Activated naive CD8-positive, alpha-beta T cell treated with anti-CD3 and anti-CD28 coated beads for 36 hours (primary cell): ENCODE measurements around the gene TNIP3. TPM values are rescaled to one million over a fixed set of nuclear protein-coding genes. Genes with fewer than 3 reads are reported as not detected.

Experiments
- DNase-seq: peaks from one replicate; pipeline ENCODE4 v3.0.0; 2021
- H3K27ac Mint-ChIP-seq: one replicate; pipeline ENCODE4 v1.8.0; 2022; ENCODE audit warnings: mild to moderate bottlenecking, moderate library complexity, mixed read lengths
- H3K27me3 Mint-ChIP-seq: one replicate; pipeline ENCODE4 v1.8.0; 2022; ENCODE audit warnings: mild to moderate bottlenecking, mixed read lengths
- H3K36me3 Mint-ChIP-seq: one replicate; pipeline ENCODE4 v1.8.0; 2021; ENCODE audit warnings: mild to moderate bottlenecking, mixed read lengths
- H3K4me1 Mint-ChIP-seq: one replicate; pipeline ENCODE4 v1.8.0; 2021; ENCODE audit warnings: mixed read lengths
- H3K4me3 Mint-ChIP-seq: one replicate; pipeline ENCODE4 v1.8.0; 2022; ENCODE audit warnings: mild to moderate bottlenecking, moderate library complexity, mixed read lengths
- H3K9me3 Mint-ChIP-seq: one replicate; pipeline ENCODE4 v1.8.0; 2022; ENCODE audit warnings: mixed read lengths
- total RNA-seq, 2 experiments: library from RNA; stranded (reverse); gene quantifications; one replicate each; pipeline ENCODE4 v1.2.3, GENCODE V29; 2021

TNIP3 gene
- total RNA-seq, 2 experiments from 2014 or later = 3.3 TPM

DNA sequence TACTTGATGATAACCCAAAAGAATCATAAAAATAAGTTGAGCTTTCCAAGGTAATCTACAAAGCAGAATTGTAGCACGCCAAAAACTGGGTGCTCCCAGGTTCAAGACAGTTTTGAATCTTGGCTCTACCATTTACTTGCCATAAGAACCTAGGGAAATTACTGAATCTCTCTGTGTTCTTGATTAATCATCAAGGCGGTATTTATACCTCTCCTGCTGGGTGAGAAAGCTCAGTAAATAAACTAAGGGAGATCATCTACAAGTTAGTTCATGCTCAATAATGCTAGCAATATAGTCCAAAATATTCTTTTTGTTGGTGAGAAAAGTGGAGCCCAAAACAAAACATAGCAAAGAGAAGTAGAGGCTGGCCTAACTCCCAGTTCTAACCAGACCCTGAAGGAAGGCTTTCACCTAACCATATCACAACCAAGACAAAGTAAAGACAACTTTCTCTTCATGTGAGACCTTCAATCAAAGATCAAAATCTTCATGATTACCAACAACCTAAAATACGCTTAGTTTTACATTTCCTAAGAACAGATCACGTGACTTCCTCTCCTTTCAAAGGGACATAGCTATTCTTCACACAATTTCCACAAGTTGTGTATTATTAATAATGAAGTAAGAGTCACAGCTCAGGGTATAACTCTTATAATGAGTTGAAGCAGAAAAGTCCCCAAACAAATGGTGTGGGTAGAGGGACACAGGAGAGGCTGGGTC, 34.4 kb downstream of the TNIP3 start:
- peaks cover 6% of the 10 kb centered on the region for H3K36me3 Mint-ChIP-seq
- H3K27ac Mint-ChIP-seq = peak overlapping the region; percentile 4
- no peaks in the 10 kb centered on the region for H3K27me3 Mint-ChIP-seq
- peaks cover 4% of the 10 kb centered on the region for H3K9me3 Mint-ChIP-seq
- DNase-seq = no peak
- H3K4me1 Mint-ChIP-seq = peaks cover 29% of the 10 kb centered on the region
- H3K4me3 Mint-ChIP-seq = no peak overlapping the region

DNA sequence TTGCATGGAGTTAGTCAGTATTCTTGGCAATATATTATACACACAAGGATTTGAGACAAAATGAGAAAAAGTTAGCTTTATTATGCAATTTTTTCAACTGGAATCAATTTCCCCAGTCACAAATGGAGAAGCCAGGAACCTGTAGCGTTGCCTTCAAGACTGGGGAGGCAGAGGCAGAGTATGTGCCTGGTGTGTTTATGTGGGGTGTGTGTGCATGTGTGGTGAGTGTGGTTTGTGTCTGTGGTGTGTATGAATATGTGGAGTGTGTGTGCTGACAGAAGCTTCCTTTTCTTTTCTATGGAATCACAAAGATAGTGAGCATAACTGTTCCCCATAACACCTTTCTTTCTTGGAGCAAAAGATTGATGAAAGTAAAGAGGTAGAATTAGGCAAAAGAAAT, 37.0 kb downstream of the TNIP3 start:
- Mint-ChIP-seq H3K36me3 (peaks cover 6% of the 10 kb centered on the region), H3K4me3 (no peak overlapping the region), H3K27me3 (no peaks in the 10 kb centered on the region), H3K9me3 (peaks cover 3% of the 10 kb centered on the region), H3K4me1 (peaks cover 23% of the 10 kb centered on the region), H3K27ac (no peak overlapping the region)
- no peak for DNase-seq

DNA sequence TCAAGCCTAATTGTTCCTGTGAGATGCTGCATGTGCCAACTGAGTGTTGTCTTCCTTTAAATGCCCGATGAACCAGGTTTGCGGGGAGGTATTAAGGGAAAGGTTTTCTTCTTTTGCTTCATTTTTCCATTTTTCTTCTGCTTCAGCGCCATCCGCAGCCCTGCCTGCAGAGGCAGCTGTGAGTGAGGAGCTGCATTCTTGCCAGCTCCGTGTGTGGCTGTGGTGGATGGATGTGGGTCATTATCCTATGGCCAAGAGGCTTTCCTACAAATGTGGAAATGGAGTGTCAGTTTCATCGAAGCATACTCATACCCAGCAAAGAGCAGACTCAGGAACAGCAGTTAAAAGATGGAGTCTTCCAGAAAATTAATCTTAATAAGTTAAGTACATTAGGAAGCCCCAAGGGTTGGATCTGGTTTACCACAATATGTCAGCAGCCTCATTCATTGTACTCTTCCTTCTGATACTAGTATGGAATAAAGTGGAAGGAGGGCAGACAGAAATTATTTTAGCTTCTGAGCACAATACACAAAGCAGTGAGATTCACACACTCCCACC, 37.6 kb downstream of the TNIP3 start:
- H3K27me3 Mint-ChIP-seq = no peaks in the 10 kb centered on the region
- no peak overlapping the region for H3K27ac Mint-ChIP-seq
- peaks cover 3% of the 10 kb centered on the region for H3K9me3 Mint-ChIP-seq
- H3K4me1 Mint-ChIP-seq = peaks cover 22% of the 10 kb centered on the region
- H3K4me3 Mint-ChIP-seq = no peak overlapping the region
- DNase-seq = no peak
- peaks cover 6% of the 10 kb centered on the region for H3K36me3 Mint-ChIP-seq

DNA sequence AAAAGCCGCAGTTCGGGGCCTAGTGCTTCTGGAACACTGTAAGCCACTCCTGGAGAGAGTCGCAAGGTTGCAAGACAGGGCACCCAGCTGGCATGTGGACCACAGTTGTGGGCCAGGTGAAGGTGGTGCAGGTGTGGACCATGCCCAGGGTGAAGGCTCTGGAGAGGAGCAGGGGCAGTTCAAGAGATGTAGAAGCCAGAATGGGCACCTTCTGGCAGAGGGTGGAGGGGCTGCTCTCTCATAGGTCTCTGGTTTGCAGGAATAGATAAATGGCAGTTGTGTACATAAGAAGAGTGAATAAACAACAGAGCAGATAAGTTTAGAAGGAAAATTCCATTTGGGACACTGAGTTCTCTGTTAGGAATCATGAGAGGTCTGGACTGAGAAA, 38.6 kb downstream of the TNIP3 start:
- no peak overlapping the region for H3K27ac Mint-ChIP-seq
- H3K4me3 Mint-ChIP-seq = no peak overlapping the region
- peaks cover 6% of the 10 kb centered on the region for H3K36me3 Mint-ChIP-seq
- H3K27me3 Mint-ChIP-seq = no peaks in the 10 kb centered on the region
- H3K4me1 Mint-ChIP-seq = peaks cover 23% of the 10 kb centered on the region
- DNase-seq = no peak
- H3K9me3 Mint-ChIP-seq = peaks cover 3% of the 10 kb centered on the region

DNA sequence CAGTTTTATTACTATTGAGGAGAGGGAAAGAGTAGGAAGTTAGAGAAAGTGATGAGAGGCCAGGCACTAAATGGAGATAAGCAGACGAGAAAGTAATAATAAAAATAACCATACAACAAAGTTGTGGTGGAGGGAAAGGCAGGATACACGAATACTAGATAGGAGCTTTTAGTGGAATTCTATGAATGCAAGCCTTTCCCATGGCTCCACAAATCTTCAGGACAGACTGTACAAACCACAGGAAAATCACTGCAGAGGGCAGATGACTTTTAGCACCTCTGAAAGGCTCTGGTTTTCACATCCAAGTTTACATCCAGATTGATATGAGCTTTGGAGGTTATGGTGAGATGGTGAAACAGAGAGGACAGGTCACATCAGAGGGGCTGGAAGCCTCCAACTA, 41.5 kb downstream of the TNIP3 start:
- Mint-ChIP-seq H3K27ac (no peak overlapping the region), H3K4me3 (no peak overlapping the region), H3K27me3 (no peaks in the 10 kb centered on the region), H3K36me3 (no peaks in the 10 kb centered on the region), H3K9me3 (peaks cover 1% of the 10 kb centered on the region), H3K4me1 (peaks cover 27% of the 10 kb centered on the region)
- DNase-seq = no peak

DNA sequence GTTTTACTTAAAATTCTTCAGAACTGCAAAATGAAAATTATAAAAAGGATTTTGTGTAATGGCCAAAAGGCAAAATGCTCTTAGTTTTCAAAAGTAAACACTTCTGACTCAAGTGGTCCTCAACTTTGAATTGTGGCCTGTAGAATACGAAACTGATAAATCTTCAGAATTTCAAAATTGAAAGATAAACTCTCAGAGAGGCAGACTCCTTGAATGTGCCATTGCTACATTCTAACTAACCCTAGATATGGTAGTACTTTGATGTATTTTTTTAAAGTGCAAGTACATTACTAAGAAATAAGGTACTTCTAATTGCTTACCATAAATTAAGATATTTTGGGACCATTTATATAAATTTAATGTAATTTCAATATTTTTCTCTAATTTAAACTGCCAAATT, 44.4 kb downstream of the TNIP3 start:
- H3K4me1 Mint-ChIP-seq = peaks cover 18% of the 10 kb centered on the region

DNA sequence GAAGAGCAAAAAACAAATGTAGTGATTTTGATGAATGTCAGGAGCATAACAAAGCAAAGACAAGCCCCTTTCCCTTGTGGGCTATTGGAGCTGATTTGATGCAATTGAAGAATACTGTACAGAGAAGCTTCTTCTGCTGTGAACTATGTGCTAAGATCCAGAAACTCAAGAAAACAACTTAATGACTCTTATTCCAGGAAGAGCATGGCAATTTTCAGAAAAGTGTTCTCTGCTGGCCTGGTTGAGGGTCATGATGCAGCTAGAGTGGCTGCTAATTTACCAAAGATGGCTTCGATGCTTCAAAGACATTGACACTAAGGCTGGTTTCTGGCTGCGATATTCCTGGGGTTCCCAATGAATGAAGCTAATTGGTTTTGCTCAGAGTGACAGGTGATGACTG, 45.8 kb downstream of the TNIP3 start:
- peaks cover 1% of the 10 kb centered on the region for H3K9me3 Mint-ChIP-seq
- no peak overlapping the region for H3K4me3 Mint-ChIP-seq
- H3K27me3 Mint-ChIP-seq = no peaks in the 10 kb centered on the region
- peaks cover 26% of the 10 kb centered on the region for H3K4me1 Mint-ChIP-seq
- H3K36me3 Mint-ChIP-seq = no peaks in the 10 kb centered on the region
- DNase-seq = no peak
- no peak overlapping the region for H3K27ac Mint-ChIP-seq

More for the DNA sequence above, 44.4 kb downstream of the TNIP3 start:
- Mint-ChIP-seq H3K27me3 (no peaks in the 10 kb centered on the region), H3K9me3 (peaks cover 1% of the 10 kb centered on the region), H3K27ac (no peak overlapping the region), H3K36me3 (no peaks in the 10 kb centered on the region), H3K4me3 (no peak overlapping the region)
- DNase-seq = no peak

DNA sequence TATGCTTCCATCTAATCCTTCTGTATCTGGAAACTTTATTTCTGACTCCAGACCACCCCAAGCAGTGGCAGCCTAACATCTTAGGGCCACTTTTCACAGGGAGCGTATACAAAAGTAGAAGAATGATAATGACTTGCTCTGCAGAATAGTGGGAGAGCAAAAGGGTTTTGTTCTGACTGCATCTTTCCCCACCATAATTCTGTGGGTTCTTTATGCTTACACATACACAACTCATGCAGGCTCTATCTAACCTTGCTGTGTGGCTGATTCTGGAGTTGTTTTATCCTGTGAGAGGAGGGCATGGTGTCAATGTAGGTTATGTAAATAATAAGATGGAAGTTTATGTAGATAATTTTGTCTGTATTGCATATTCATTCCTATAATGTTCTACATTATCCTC, 49.4 kb downstream of the TNIP3 start:
- Mint-ChIP-seq H3K4me1 (peaks cover 28% of the 10 kb centered on the region), H3K36me3 (no peaks in the 10 kb centered on the region), H3K9me3 (no peaks in the 10 kb centered on the region), H3K27ac (no peak overlapping the region), H3K4me3 (no peak overlapping the region), H3K27me3 (no peaks in the 10 kb centered on the region)
- no peak for DNase-seq

DNA sequence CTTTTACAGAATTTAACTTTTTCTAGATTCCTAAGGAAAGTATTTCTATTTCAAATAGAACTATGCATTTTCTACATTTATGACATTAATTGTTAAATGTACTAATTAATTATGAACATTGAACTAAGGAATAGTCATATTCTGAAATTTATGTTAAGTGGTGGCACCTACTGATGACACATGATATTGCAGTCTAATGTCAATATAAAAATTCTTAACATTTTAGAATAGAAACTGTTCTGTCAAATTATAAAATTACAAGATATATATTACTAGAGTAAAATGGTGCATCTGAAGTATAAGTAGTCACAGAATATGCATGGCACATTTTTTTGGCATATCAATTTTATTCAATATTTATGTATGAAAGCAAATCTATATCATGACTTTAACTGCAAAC, 51.6 kb downstream of the TNIP3 start:
- peaks cover 24% of the 10 kb centered on the region for H3K4me1 Mint-ChIP-seq
- no peak overlapping the region for H3K27ac Mint-ChIP-seq
- no peaks in the 10 kb centered on the region for H3K9me3 Mint-ChIP-seq
- no peak overlapping the region for H3K4me3 Mint-ChIP-seq
- H3K27me3 Mint-ChIP-seq = no peaks in the 10 kb centered on the region
- H3K36me3 Mint-ChIP-seq = no peaks in the 10 kb centered on the region
- DNase-seq = no peak

DNA sequence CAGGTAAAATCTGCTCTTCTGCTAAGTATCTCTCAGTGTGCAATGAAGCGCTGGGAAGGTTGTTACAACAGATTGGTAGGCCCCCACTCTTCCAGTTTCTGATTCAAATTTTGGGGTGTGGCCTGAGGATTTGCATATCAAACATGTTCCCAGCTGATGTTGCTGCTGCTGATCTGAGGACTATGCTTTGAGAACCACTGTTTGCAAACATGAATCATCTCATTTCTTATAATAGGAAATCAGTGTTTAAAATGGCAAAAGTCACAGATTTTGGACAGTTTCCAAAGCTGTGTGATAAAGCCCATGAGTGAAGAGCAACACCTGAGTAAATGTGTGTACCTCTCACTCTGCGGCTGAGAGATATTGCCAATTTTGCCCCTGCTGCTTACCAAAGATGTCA, 55.6 kb downstream of the TNIP3 start:
- H3K27ac Mint-ChIP-seq = peak overlapping the region; percentile 12
- no peak overlapping the region for H3K4me3 Mint-ChIP-seq
- H3K9me3 Mint-ChIP-seq = peaks cover 1% of the 10 kb centered on the region
- H3K27me3 Mint-ChIP-seq = no peaks in the 10 kb centered on the region
- H3K4me1 Mint-ChIP-seq = peaks cover 14% of the 10 kb centered on the region
- no peak for DNase-seq
- H3K36me3 Mint-ChIP-seq = no peaks in the 10 kb centered on the region

DNA sequence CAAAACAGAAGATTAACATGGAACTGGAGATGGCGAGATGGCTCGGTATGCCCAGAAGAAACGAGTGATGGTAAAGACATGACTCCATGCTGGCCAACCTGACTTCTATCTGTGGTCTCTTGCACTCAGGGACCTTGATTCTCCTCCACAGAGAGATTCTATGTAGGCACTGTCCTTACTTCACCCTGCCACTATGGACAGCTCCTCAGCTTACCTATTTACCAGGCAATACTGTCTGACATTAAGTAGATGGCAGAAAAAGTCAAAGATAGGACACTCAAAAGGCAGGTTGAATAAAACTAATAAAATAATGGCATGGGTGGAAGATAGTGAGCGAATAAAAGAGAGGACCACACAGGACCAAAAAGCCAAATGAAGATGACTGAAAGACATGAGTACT, 56.6 kb downstream of the TNIP3 start:
- H3K4me1 Mint-ChIP-seq = peaks cover 7% of the 10 kb centered on the region
- H3K27me3 Mint-ChIP-seq = no peaks in the 10 kb centered on the region
- no peaks in the 10 kb centered on the region for H3K36me3 Mint-ChIP-seq
- no peak overlapping the region for H3K4me3 Mint-ChIP-seq
- H3K27ac Mint-ChIP-seq = no peak overlapping the region
- H3K9me3 Mint-ChIP-seq = peaks cover 1% of the 10 kb centered on the region
- no peak for DNase-seq

DNA sequence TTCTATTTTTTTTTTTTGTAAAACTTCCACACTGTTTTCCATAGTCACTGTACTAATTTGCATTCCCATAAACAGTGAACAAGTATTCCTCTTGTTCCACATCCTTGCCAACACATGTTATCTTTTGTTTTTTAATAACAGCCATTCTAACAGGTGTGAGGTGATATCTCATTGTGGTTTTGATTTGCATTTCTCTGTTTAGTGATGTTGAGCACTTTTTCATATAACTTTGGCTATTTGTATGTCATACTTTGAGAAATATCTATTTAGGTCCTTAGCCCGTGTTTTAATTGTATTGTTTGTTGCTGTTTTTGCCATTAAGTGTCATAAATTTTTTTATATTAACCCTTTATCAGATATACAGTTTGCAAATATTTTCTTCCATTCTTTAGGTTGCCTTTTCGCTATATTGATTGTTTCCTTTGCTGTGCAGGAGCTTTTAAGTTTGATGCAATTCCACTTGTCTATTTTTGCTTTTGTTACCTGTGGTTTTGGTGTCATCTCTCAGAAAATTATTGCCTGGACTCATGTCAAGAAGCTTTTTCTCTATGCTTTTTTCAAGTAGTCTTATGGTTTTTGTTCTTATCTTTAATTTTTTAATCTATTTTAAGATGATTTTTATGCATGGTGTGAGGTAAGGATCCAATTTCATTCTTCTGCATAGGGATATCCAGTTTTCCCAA, 63.9 kb downstream of the TNIP3 start:
- Mint-ChIP-seq H3K4me1 (no peaks in the 10 kb centered on the region), H3K27ac (no peak overlapping the region), H3K4me3 (no peak overlapping the region), H3K27me3 (no peaks in the 10 kb centered on the region), H3K9me3 (no peaks in the 10 kb centered on the region), H3K36me3 (no peaks in the 10 kb centered on the region)
- DNase-seq = no peak

DNA sequence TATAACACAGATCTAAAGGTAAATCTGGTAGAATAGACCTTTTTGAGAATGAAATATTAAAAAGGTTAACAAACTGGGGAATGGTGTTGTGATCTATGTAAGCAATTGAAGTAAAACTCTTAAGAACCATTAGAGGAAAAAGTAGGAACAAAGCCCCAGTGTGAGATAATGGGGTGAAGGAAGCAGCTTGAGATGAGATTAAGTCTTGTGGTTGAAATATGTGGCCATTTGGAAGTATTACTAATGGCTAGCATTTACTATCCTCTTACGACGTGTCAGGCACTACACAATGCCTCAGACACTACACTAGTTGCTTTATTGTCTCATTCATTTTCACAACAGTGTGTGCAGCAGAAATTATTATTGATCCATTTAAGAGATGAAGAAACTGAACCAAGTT, 65.9 kb downstream of the TNIP3 start:
- Mint-ChIP-seq H3K27me3 (no peaks in the 10 kb centered on the region), H3K27ac (no peak overlapping the region), H3K9me3 (no peaks in the 10 kb centered on the region), H3K4me3 (no peak overlapping the region), H3K36me3 (no peaks in the 10 kb centered on the region), H3K4me1 (no peaks in the 10 kb centered on the region)
- DNase-seq = no peak

DNA sequence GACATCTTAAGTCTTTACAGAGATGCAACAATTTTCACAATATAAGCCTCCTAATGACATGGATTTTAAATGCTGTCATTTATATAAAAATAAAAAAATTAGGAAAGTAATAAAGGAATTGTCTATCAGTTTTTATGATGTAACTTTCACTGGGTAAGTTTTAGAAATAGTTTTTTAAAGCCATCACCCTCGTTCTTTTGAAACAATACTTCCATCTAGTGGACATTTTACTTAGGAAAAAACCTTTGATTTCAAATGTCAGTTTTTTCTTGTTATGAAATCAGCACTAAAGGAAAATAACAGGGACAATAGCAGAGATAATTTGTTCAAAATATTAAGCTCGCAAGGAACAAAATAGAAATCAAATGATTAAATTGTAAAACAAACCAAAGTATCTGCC, 67.5 kb downstream of the TNIP3 start:
- Mint-ChIP-seq H3K9me3 (no peaks in the 10 kb centered on the region), H3K4me3 (no peak overlapping the region), H3K27ac (no peak overlapping the region), H3K36me3 (no peaks in the 10 kb centered on the region), H3K27me3 (no peaks in the 10 kb centered on the region), H3K4me1 (no peaks in the 10 kb centered on the region)
- no peak for DNase-seq

DNA sequence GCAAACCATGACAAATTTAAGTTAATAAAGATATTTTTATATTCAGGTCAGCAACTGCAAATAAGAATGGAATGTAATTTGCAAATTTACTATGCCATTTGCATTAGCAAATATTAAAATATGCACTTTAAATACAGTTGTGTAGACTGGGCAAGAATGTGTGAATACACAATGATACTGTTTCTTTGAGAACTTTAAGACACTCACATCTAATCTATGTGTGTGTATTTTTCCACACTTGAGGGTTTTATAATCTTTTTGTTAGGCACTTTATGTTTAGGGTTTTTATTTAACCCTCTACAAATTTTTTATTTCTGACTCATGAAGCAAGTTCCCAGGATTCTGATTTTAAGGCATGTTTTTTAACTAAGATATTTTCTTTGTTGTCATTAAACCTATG, 67.9 kb downstream of the TNIP3 start:
- Mint-ChIP-seq H3K27me3 (no peaks in the 10 kb centered on the region), H3K4me1 (no peaks in the 10 kb centered on the region), H3K36me3 (no peaks in the 10 kb centered on the region), H3K4me3 (no peak overlapping the region), H3K9me3 (no peaks in the 10 kb centered on the region), H3K27ac (no peak overlapping the region)
- DNase-seq = no peak
